ENCODE measurements around the gene INO80B.
"Not testable (repeated sequence)": the region's sequence is repeated elsewhere in the genome, so short reads cannot be mapped to it uniquely, and the experiment has no call there.

INO80B gene

GRCh38 chr2:74482801-74483674 lies 28.2 kb downstream of the INO80B start, which contains the start of the genes CCDC142 and TTC31:
TSS of gene CCDC142 (minus strand) at chr2:74482998. CDS start at chr2:74482837, 161 bp downstream.
TSS of gene TTC31 (plus strand) at chr2:74483081. CDS start at chr2:74483096, 15 bp downstream.
- peak; percentile 99 for DNase-seq

- DNase-seq: not testable (repeated sequence)
Measured at GRCh38 chr2:74483675-74484164, 28.8 kb downstream of the INO80B start.

- DNase-seq: no peak
Measured at GRCh38 chr2:74486141-74486540, 31.3 kb downstream of the INO80B start.

GRCh38 chr2:74488643-74489481 lies 34.0 kb downstream of the INO80B start:
- DNase-seq: no peak

- no peak for DNase-seq
Measured at GRCh38 chr2:74489906-74490305, 35.0 kb downstream of the INO80B start.

DNA sequence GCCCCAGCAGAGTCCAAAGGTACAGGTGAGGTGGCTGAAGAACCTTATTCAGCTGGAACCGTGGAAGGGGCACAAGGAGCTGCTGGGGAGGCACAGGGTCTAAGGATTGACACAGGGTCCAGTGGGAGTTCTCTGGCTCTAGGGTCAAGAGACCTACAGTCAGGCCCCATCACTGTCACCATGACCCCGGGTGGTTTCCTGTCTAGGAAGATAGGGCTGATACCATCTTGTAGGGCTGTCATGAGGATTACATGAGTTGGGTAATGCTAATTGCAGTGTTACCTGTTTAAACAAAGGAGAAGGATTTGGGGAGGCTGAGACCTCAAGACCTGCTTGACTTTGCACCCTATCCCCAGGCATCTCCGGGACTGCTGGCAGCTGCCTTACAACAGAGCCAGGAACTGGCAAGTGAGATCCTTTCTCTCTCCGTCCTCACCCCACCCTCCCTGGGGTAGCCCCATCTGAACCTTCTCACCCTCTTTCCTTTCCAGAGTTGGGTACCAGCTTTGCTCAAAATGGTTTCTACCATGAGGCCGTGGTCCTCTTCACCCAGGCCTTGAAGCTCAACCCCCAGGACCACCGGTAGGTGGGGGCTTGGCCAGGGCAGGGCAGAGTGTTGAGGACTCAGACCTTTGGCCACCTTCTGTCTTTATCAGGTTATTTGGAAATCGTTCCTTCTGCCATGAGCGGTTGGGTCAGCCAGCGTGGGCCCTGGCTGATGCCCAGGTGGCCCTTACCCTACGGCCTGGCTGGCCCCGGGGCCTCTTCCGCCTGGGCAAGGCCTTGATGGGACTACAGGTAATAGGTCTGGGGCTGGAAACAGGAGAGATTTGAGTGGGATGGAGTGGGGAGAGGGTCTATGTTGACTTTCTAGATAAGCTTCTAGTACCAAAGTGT lies 37.0 kb downstream of the INO80B start:
- no peak for DNase-seq

DNA sequence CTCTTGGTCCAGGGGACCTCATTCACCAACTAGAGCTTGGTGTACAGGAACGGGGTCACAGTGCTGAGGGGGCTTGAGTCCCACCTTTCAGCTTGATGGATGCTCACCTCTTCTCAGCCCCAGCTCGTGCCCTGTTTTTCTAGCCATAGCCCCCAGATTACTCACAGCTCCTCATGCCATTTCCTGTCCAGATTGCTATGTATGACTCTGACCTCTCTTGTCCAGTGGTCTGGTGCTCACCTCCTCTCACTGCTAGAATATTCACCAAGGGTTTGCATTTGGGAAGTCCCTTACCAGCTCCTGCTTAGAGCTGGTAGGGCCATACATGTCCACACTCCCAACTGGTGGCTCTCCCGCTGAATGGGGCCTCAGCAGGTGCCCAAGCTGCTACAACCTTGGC lies 38.7 kb downstream of the INO80B start:
- no peak for DNase-seq

- DNase-seq: no peak
Measured at GRCh38 chr2:74495440-74495839, 40.6 kb downstream of the INO80B start.

DNA sequence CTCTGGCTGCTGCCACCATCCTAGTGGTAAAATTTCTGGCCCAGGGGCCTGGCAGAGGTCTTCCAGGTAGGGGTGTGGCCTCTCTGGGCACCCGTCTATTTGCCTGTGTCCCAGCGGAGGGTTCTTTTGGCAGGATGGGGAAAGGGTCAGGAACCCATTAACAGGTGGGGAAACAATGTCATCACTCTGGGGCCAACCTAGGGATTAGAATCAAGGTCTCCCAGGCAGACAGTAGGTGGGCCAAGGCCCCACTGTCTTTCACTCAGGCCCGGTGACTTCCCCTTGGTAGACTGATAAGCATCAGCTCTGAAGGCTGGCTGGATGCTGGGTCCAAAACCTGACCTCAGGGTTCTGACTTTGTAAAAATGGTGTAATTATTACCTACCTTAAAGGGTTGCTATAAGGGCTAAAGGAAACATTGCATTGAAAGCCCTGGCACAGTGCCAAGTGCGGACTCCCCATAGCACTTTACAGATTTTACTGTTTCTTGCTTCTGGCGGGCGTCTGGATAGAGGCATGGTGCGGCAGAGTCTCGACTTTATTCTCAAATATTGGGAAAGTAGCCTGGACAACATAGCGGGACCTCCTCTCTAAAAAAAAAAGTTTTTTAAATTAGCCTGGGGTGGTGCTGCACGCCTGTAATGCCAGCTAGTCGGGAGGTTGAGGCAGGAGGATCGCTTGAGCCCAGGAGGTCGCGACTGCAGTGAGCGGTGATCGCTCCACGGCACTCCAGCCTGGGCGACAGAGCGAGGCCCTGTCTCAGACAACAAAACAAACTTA lies 42.3 kb downstream of the INO80B start:
- DNase-seq: no peak

- DNase-seq: no peak
Measured at GRCh38 chr2:74497777-74498499, 43.1 kb downstream of the INO80B start.

DNA sequence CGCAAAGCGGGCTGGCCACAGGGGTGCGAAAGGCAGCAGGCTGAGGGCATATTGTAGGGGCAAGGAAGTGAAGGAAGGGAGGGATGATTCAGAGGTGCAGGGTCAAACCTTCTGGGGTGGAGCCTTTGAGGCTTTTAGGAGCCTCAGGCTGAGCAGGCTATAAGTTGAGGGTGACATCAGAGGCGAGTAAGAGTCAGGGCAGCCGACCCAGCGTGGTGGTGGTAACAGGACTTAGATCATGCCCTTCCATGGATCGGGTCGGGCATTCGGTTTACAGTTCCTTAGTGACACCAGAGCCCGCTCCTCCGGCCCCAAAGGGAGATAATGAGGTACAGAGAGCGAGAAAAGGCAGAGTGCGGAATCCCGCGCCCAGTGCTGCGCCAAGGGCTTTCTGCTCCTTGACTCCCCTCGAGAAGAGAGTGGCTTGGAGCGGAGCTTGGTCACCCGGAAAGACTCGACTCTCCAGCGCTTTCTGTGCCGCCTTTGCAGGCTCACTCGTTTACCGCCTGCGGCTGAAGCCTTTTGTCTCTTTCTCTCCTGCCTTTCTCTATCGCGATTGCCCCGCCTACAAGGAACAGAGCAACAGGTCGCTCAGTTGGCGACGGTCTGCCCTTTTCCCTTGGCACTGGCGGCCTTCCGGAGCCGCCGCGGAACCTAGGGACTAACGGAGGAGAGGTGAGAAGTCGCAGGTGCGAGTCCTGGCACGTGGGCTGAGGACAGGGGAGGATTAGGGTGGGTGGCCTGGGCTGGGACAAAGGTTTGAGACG lies 43.8 kb downstream of the INO80B start:
- no peak for DNase-seq

DNA sequence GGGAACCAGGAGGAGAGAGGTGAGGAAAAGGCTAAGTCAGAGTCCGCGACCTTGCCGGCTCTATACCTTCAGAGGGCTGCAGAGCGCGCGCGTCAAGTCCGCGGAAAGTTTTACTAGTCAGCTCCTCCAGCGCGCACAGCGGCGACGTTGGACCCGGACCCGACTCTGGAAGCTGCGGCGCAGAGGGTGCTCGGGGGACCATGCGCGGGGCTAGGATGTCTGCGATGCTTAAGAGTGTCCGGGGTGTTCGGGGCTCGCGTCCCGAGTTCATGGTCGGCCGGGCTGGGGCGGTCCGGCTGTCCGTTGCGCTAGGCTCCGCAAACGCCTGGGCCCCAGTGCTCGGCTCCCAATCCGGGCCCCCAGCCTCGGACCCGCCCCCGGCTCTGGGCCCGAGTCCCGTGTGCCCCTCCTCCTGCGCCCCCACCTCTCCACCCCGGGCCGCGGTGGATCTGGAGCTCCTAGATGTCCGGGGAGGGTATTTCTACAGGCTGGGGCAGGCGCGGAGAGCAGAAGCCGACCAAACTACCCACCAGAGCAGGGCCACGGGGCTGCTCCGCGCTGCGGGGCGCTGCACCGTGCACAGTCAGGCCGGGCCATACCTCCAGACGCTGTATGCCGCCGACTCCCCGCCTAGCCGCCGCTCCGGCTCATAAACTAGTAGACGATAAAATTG lies 44.5 kb downstream of the INO80B start, which contains the start of gene LBX2:
Gene LBX2, minus strand, starts transcription at position 337 of the 673 bp plus-strand sequence. Its CDS starts 66 bp downstream, at position 271.
- DNase-seq: no peak

DNA sequence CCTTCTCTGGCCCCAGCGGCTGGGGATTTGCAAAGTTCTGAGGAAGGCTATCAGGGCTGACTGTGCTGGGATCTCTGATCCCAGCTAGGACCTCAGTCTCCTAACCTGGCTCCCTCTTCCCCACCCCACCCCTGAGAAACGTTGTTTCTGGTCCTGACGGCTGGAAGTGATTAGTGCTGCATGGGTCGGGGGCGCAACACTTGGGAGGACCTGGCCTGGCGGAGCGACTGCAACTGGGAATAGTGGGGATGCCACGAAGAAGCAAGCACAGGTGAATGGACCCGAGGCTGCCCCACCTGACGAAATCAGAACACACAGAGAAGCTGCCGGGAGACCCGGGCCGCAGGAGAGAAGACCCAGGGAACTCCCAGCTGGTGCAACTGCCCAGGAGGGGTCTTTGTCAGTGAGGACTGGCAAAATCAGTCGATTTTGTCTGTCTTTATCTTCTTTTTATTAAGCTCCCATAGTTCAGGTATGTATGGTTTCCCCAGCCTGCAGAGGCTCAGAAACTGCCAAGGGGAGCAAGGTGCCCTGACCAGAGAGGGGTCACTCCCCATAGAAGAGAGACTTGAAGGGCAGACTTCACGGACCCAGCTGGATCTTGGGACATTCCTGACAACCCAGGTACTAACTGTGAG lies 45.2 kb downstream of the INO80B start:
- DNase-seq: no peak

DNA sequence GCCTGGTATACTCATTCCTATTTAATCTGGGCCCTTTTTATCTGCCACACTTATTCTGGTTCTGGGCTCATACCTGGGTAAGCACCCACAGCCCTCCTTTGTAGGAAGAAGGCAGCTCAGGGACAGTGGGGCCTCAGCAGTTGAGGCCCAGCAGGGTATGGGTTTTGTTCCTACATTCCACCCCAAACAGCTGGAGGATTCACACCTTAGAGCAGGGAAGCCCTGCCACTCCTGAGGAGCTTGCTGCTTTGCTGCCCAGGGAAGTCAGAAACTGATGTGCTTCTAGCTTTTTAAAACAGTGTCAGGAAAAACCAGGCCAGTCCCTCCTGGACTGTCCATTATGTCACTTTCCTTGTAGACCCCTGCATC lies 45.7 kb downstream of the INO80B start:
- no peak for DNase-seq

- DNase-seq: no peak
Measured at GRCh38 chr2:74501335-74502071, 46.6 kb downstream of the INO80B start.

DNA sequence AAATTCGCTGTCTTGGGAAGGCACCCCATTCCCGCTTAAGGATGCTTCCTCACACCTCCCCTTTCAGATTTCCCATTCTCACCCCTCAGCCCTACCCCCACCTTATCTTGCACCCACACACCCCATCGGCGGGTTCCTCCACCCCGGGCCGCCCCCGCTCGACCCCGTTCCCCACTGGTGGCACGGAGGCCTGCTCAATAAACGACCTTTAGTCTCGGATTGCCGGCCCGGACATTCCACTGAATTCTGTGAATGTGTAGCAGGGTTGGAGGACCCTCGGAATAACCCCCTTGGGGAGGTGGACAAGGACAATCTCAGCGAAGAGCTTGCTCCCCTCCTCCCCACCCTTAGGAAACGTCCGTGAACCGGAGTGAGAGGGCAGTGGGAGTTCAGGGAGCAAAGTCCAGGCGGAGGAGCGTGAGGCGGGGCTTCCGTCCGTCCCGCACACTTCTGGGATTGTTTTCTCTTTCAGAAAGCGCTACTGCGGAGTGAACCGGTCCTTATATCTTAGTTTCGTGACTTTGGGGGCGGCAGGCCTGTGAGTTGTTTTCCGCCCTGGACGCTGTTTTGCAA lies 47.3 kb downstream of the INO80B start:
- no peak for DNase-seq

GRCh38 chr2:74502720-74503505 lies 48.0 kb downstream of the INO80B start:
- DNase-seq: no peak

All from NCI-H2227 treated with DMSO at 0.1 percent for 48 hours (cell line).